Neuronal stem cell (in vitro differentiated cells): ENCODE measurements around the gene TMBIM6. TPM values are rescaled to one million over a fixed set of nuclear protein-coding genes. Genes with fewer than 3 reads are reported as not detected.

Source experiments
- DNase-seq: peaks from one replicate; pipeline ENCODE4 v3.0.0-alpha.2; 2013; ENCODE audit warnings: low spot score
- H2AFZ ChIP-seq: one replicate; pipeline ENCODE4 v1.6.1; 2013; ENCODE audit warnings: mild to moderate bottlenecking, low read length, inconsistent platforms
- H2AK5ac ChIP-seq: 2 replicates; pipeline ENCODE4 v1.6.1; 2013; ENCODE audit warnings: low read depth, mild to moderate bottlenecking, inconsistent platforms, low read length, moderate library complexity, mixed read lengths
- H2BK120ac ChIP-seq: 2 replicates; pipeline ENCODE4 v1.6.1; 2013; ENCODE audit warnings: low read depth, mild to moderate bottlenecking, inconsistent platforms, low read length, moderate library complexity, mixed read lengths
- H2BK12ac ChIP-seq: one replicate; pipeline ENCODE4 v1.6.1; 2013; ENCODE audit warnings: low read length, inconsistent platforms
- H2BK15ac ChIP-seq: 2 replicates; pipeline ENCODE4 v1.6.1; 2013; ENCODE audit warnings: mild to moderate bottlenecking, low read length, inconsistent platforms, mixed read lengths
- H2BK5ac ChIP-seq: one replicate; pipeline ENCODE4 v1.6.1; 2013; ENCODE audit warnings: inconsistent platforms, mild to moderate bottlenecking, low read length, moderate library complexity
- H3K14ac ChIP-seq: one replicate; pipeline ENCODE4 v1.6.1; 2013; ENCODE audit warnings: low read length, inconsistent platforms
- H3K18ac ChIP-seq: 2 replicates; pipeline ENCODE4 v1.6.1; 2013; ENCODE audit warnings: low read length, inconsistent platforms
- H3K23ac ChIP-seq: 2 replicates; pipeline ENCODE4 v1.6.1; 2013; ENCODE audit warnings: low read depth, mild to moderate bottlenecking, mixed read lengths, low read length, inconsistent platforms; ENCODE audit not compliant: poor library complexity
- H3K27ac ChIP-seq: replicated peaks from 3 replicates; pipeline ENCODE4 v1.5.1; 2013; ENCODE audit warnings: low read length, inconsistent platforms
- H3K27me3 ChIP-seq, 3 experiments: 2 replicates each; pipeline ENCODE4 v1.6.1; 2013; ENCODE audit warnings: low read length in 3 of 3, mild to moderate bottlenecking in 2 of 3, inconsistent platforms in 1 of 3, low read depth in 1 of 3, mixed read lengths in 1 of 3, moderate library complexity in 1 of 3; ENCODE audit not compliant: control insufficient read depth in 3 of 3, insufficient read depth in 3 of 3
- H3K36me3 ChIP-seq, 2 donors: replicated peaks in 1 of 2; 2 replicates each; pipeline ENCODE4 v1.6.1; 2013; ENCODE audit warnings: low read length in 2 of 2; ENCODE audit not compliant: control insufficient read depth in 2 of 2, insufficient read depth in 2 of 2
- H3K4ac ChIP-seq: 2 replicates; pipeline ENCODE4 v1.6.1; 2013; ENCODE audit warnings: inconsistent platforms, mild to moderate bottlenecking, low read length, moderate library complexity
- H3K4me1 ChIP-seq, 2 donors: 1 replicate in 1 of 2; 2 replicates in 1 of 2; pipeline ENCODE4 v1.6.1; 2013; ENCODE audit warnings: low read length in 2 of 2, low read depth in 1 of 2; ENCODE audit not compliant: control insufficient read depth in 2 of 2, insufficient read depth in 1 of 2
- H3K4me2 ChIP-seq: one replicate; pipeline ENCODE4 v1.6.1; 2013; ENCODE audit warnings: mild to moderate bottlenecking, low read length, inconsistent platforms; ENCODE audit not compliant: insufficient read depth, poor library complexity, severe bottlenecking
- H3K4me3 ChIP-seq, 2 donors: 2 replicates each; pipeline ENCODE4 v1.5.1; 2013; ENCODE audit warnings: low read length in 2 of 2, mild to moderate bottlenecking in 2 of 2, inconsistent platforms in 1 of 2, moderate library complexity in 1 of 2
- H3K79me1 ChIP-seq: one replicate; pipeline ENCODE4 v1.6.1; 2013; ENCODE audit warnings: low read depth, mild to moderate bottlenecking, inconsistent platforms, low read length, moderate library complexity
- H3K9ac ChIP-seq: one replicate; pipeline ENCODE4 v1.6.1; 2013; ENCODE audit warnings: mild to moderate bottlenecking, low read depth, low read length, inconsistent platforms; ENCODE audit not compliant: poor library complexity
- H3K9me3 ChIP-seq, 2 donors: replicated peaks in 1 of 2; 2 replicates each; pipeline versions ENCODE3 to v1.6.1; 2013; ENCODE audit warnings: low read length in 2 of 2, mild to moderate bottlenecking in 2 of 2, inconsistent platforms in 1 of 2, low read depth in 1 of 2, mixed read lengths in 1 of 2, moderate library complexity in 1 of 2; ENCODE audit not compliant: control insufficient read depth in 2 of 2, insufficient read depth in 1 of 2
- H4K8ac ChIP-seq: one replicate; pipeline ENCODE4 v1.6.1; 2013; ENCODE audit warnings: low read depth, mild to moderate bottlenecking, inconsistent platforms, low read length, moderate library complexity
- H4K91ac ChIP-seq: one replicate; pipeline ENCODE4 v1.6.1; 2013; ENCODE audit warnings: low read length, low read depth, mild to moderate bottlenecking, inconsistent platforms; ENCODE audit not compliant: poor library complexity
- WGBS, 2 donors: extraction: QIAGEN DNeasy Blood & Tissue Kit; methylation state at CpG; one replicate each; pipeline ENCODE4 v1.1.7; 2013; ENCODE audit warnings: missing lambda C conversion rate in 2 of 2, mixed read lengths in 1 of 2; ENCODE audit not compliant: insufficient read length in 2 of 2, insufficient replicate concordance in 1 of 2; ENCODE audit errors: extremely low coverage in 2 of 2; 5-methylcytosine and 5-hydroxymethylcytosine counted together
- polyA plus RNA-seq, 2 experiments: library from polyadenylated mRNA; stranded (reverse); fragments of 200-250 nt; gene quantifications; one replicate each; pipeline ENCODE4 v1.2.3, GENCODE V29; 2013

The TMBIM6 gene, protein sequence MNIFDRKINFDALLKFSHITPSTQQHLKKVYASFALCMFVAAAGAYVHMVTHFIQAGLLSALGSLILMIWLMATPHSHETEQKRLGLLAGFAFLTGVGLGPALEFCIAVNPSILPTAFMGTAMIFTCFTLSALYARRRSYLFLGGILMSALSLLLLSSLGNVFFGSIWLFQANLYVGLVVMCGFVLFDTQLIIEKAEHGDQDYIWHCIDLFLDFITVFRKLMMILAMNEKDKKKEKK
- polyA plus RNA-seq (2013, experiment 1 of 2) = 322 TPM
- polyA plus RNA-seq (2013, experiment 2 of 2) = 335 TPM

DNA sequence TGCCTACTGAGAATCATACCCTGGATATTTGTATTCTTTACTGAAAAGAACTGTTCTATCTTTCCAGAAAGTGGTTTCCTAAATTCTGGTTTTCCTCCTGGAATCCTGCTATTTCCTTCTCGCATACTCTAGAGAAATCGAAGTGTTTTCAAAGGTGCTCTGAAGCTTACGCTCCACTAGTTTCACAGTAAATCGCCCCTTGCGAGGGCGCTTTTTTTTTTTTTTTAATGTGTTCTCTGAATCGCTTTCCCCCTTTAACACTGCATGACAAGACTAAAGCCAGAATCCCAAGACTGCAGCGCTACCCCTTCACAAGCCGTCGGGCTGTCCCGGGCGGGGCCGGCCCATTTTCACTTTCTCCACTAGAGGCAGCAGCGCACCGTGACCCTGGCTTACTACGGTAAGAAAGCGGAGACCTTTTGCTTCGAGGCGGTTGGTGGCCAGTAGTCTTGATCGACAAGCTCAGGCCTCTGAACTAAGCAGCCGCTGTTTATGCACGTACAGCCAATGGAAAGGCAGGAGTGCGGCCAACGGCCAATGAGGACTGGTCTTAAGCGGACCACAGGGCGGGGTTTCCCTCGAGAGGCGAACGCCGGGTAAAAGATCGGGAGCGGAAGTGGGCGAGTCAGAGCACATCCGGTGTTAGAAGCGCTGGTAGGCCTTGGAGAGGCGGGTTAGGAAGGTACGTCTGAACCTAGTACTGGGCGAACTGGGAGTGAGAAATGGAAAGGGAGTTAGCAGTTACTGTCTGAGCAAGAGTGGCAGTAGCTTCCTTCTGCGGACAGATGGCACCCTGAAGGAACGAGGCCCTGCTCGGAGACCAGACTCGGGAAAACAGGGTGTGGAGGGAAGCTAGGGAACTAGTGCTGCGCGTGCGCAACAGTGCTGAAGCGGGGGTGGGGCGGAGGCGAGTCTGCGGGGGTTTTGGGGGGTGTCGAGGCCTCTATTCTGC is at the start of gene TMBIM6:
Gene TMBIM6 (plus strand): TSS at position 628 of the 952 bp plus-strand sequence. CDS start 10,937 bp downstream, outside the sequence.
- peak within 1 kb of the TSS; percentile 66 for H3K23ac ChIP-seq
- peak within 1 kb of the TSS; percentile 95 for H3K18ac ChIP-seq
- no peak within 1 kb of the TSS for H4K91ac ChIP-seq
- H2BK15ac ChIP-seq = no peak within 1 kb of the TSS
- H2AK5ac ChIP-seq = no peak within 1 kb of the TSS
- H3K4me1 ChIP-seq = peaks cover 2 to 16% of the 10 kb centered on the region in 2 donors
- no peak within 1 kb of the TSS for H3K4ac ChIP-seq
- H3K79me1 ChIP-seq = peaks cover 4% of the 10 kb centered on the region
- peak within 1 kb of the TSS; percentile 76 for H2AFZ ChIP-seq
- H2BK5ac ChIP-seq = no peak within 1 kb of the TSS
- H2BK12ac ChIP-seq = no peak within 1 kb of the TSS
- peak; percentile 99 for DNase-seq
- peak within 1 kb of the TSS; percentile 96 for H3K9ac ChIP-seq
- H3K4me3 ChIP-seq = peak within 1 kb of the TSS; percentile 65 to 96
- H4K8ac ChIP-seq = no peak within 1 kb of the TSS
- H3K4me2 ChIP-seq = peak within 1 kb of the TSS; percentile 68
- H3K27ac ChIP-seq = peak within 1 kb of the TSS; percentile 95
- no peak within 1 kb of the TSS for H2BK120ac ChIP-seq
- no peaks in the 10 kb centered on the region for H3K27me3 ChIP-seq
- no peaks in the 10 kb centered on the region for H3K9me3 ChIP-seq
- WGBS, 2 donors = no CpG with 5 or more reads among the region's 50 CpGs
- H3K14ac ChIP-seq = peak within 1 kb of the TSS; percentile 79
- peaks cover 0 to 32% of the 10 kb centered on the region in 2 donors for H3K36me3 ChIP-seq

DNA sequence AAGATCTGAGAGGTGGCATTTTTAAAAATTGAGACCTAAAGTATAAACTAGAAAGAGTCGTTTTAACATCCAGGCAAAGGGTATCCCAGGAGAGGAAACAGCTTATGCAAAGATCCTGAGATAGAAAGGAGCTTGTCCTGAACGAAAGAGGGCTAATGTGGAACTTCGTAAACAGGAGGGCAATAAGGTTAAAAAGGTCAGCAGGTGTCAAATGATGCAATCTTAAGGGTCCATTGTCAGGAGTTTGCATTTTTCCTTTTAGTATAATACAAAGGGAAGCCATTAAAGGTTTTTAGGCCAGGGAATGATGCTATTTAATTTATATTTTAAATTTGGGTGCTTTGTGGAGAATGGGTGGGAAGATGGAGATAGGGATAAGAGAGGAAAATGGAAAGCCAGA is 48.5 kb upstream of the TMBIM6 start:
- no peak overlapping the region for H3K4me2 ChIP-seq
- no peak overlapping the region for H3K4ac ChIP-seq
- H2AK5ac ChIP-seq = no peak overlapping the region
- no peak overlapping the region for H4K8ac ChIP-seq
- H3K23ac ChIP-seq = no peak overlapping the region
- H3K36me3 ChIP-seq = no peaks in the 10 kb centered on the region
- no peak overlapping the region for H3K18ac ChIP-seq
- no peaks in the 10 kb centered on the region for H3K9me3 ChIP-seq
- no peak overlapping the region for H3K9ac ChIP-seq
- H2BK5ac ChIP-seq = no peak overlapping the region
- H2BK120ac ChIP-seq = no peak overlapping the region
- DNase-seq = no peak
- no peak overlapping the region for H3K4me3 ChIP-seq
- H2AFZ ChIP-seq = no peak overlapping the region
- no peak overlapping the region for H3K27ac ChIP-seq
- H2BK15ac ChIP-seq = no peak overlapping the region
- no peaks in the 10 kb centered on the region for H3K27me3 ChIP-seq
- H4K91ac ChIP-seq = no peak overlapping the region
- no peaks in the 10 kb centered on the region for H3K79me1 ChIP-seq
- peaks cover 0 to 3% of the 10 kb centered on the region in 2 donors for H3K4me1 ChIP-seq
- no CpG with 5 or more reads among the region's 3 CpGs for WGBS, 2 donors
- no peak overlapping the region for H3K14ac ChIP-seq
- H2BK12ac ChIP-seq = no peak overlapping the region

DNA sequence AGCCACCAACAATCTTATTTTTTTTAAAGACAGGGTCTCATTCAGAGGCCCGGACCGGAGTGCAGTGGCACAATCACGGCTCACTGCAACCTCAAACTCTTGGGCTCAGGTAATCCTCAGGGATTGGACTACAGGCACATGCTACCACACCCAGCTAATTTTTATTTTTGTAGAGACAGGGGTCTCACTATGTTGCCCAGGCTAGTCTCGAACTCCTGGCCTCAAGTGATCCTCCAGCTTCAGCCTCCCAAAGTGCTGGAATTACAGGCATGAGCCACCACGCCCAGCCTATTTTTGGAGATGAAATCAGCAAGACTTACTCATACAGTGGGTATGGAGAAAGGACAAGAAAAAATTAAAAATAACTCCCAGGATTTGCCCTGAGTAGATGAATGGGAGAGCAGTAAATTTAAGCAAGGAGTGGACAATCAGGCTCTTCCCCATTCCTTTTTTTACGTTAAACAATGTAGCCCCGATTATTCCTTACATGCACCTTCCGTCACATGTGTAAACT is 47.4 kb upstream of the TMBIM6 start:
- H2BK120ac ChIP-seq = no peak overlapping the region
- no peak overlapping the region for H2AK5ac ChIP-seq
- H3K27ac ChIP-seq = no peak overlapping the region
- no peaks in the 10 kb centered on the region for H3K36me3 ChIP-seq
- H2BK15ac ChIP-seq = no peak overlapping the region
- no peak overlapping the region for H3K23ac ChIP-seq
- no peak overlapping the region for H4K8ac ChIP-seq
- no peak overlapping the region for H3K9ac ChIP-seq
- no peak for DNase-seq
- no peak overlapping the region for H3K14ac ChIP-seq
- no peak overlapping the region for H3K4me3 ChIP-seq
- no peaks in the 10 kb centered on the region for H3K9me3 ChIP-seq
- H4K91ac ChIP-seq = no peak overlapping the region
- no peak overlapping the region for H2AFZ ChIP-seq
- no peak overlapping the region for H2BK5ac ChIP-seq
- no peaks in the 10 kb centered on the region for H3K79me1 ChIP-seq
- no peak overlapping the region for H3K4me2 ChIP-seq
- no peak overlapping the region for H3K4ac ChIP-seq
- H2BK12ac ChIP-seq = no peak overlapping the region
- no peak overlapping the region for H3K18ac ChIP-seq
- H3K4me1 ChIP-seq = peaks cover 7 to 10% of the 10 kb centered on the region in 2 donors
- no CpG with 5 or more reads among the region's 8 CpGs for WGBS, 2 donors
- no peaks in the 10 kb centered on the region for H3K27me3 ChIP-seq

GRCh38 chr12:49696723-49697122 is 44.6 kb upstream of the TMBIM6 start:
- Histone ChIP-seq H2BK5ac (no peak overlapping the region), H2BK15ac (no peak overlapping the region), H3K36me3 (no peaks in the 10 kb centered on the region), H3K27ac (no peak overlapping the region), H3K4ac (no peak overlapping the region), H3K9me3 (no peaks in the 10 kb centered on the region), H2AK5ac (no peak overlapping the region), H3K79me1 (no peaks in the 10 kb centered on the region), H3K27me3 (no peaks in the 10 kb centered on the region), H3K4me1 (peaks cover 11 to 12% of the 10 kb centered on the region in 2 donors), H3K4me3 (no peak overlapping the region), H4K8ac (no peak overlapping the region), H3K14ac (no peak overlapping the region), H2BK12ac (no peak overlapping the region), H4K91ac (no peak overlapping the region), H3K23ac (no peak overlapping the region), H2AFZ (no peak overlapping the region), H2BK120ac (no peak overlapping the region), H3K4me2 (no peak overlapping the region), H3K18ac (no peak overlapping the region), H3K9ac (no peak overlapping the region)
- DNase-seq = no peak
